Skeletal muscle satellite cell (primary cell): ENCODE results near the gene FA2H. TPM values are rescaled to one million over a fixed set of nuclear protein-coding genes. Genes with fewer than 3 reads are reported as not detected.
"Not testable (repeated sequence)": the region's sequence is repeated elsewhere in the genome, so short reads cannot be mapped to it uniquely, and the experiment has no call there.

Source experiments
- H3K27me3 ChIP-seq: 2 replicates; pipeline ENCODE4 v1.7.0; 2013; ENCODE audit warnings: low read length; ENCODE audit not compliant: control insufficient read depth, insufficient read depth
- H3K36me3 ChIP-seq: 2 replicates; pipeline ENCODE4 v1.7.0; 2013; ENCODE audit warnings: mild to moderate bottlenecking, control low read depth, low read length; ENCODE audit not compliant: insufficient read depth
- H3K4me1 ChIP-seq: 2 replicates; pipeline ENCODE4 v1.7.0; 2013; ENCODE audit warnings: low read length; ENCODE audit not compliant: control insufficient read depth, insufficient read depth
- H3K4me2 ChIP-seq: 2 replicates; pipeline ENCODE4 v1.7.0; 2013; ENCODE audit warnings: mild to moderate bottlenecking, low read length
- H3K4me3 ChIP-seq: 2 replicates; pipeline ENCODE4 v1.7.0; 2013; ENCODE audit warnings: low read length
- H3K9ac ChIP-seq: 2 replicates; pipeline ENCODE4 v1.7.0; 2013; ENCODE audit warnings: mild to moderate bottlenecking, low read depth, low read length, moderate library complexity
- H3K9me3 ChIP-seq: replicated peaks from 2 replicates; pipeline ENCODE4 v1.7.0; 2013; ENCODE audit warnings: mild to moderate bottlenecking, control low read depth, low read length
- total RNA-seq: library from RNA; depleted of rRNA; stranded (reverse); fragments of >200 nt; gene quantifications from 2 replicates; pipeline ENCODE4 v1.2.3, GENCODE V29; 2012; rRNA removed

Gene FA2H, protein sequence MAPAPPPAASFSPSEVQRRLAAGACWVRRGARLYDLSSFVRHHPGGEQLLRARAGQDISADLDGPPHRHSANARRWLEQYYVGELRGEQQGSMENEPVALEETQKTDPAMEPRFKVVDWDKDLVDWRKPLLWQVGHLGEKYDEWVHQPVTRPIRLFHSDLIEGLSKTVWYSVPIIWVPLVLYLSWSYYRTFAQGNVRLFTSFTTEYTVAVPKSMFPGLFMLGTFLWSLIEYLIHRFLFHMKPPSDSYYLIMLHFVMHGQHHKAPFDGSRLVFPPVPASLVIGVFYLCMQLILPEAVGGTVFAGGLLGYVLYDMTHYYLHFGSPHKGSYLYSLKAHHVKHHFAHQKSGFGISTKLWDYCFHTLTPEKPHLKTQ
- total RNA-seq: under 0.01 TPM in 1 of 2 replicates, not detected in the other

GRCh38 chr16:74774223-74775139 is at the start of gene FA2H:
FA2H (minus strand) TSS chr16:74774820; CDS start chr16:74774755, 65 bp downstream.
- H3K27me3 ChIP-seq: peaks cover 62% of the 10 kb centered on the region
- H3K9ac ChIP-seq: no peak within 1 kb of the TSS
- H3K4me3 ChIP-seq: peak within 1 kb of the TSS; percentile 35
- peak within 1 kb of the TSS; percentile 71 for H3K4me2 ChIP-seq
- H3K4me1 ChIP-seq: peaks cover 8% of the 10 kb centered on the region
- H3K9me3 ChIP-seq: no peaks in the 10 kb centered on the region
- no peaks in the 10 kb centered on the region for H3K36me3 ChIP-seq

DNA sequence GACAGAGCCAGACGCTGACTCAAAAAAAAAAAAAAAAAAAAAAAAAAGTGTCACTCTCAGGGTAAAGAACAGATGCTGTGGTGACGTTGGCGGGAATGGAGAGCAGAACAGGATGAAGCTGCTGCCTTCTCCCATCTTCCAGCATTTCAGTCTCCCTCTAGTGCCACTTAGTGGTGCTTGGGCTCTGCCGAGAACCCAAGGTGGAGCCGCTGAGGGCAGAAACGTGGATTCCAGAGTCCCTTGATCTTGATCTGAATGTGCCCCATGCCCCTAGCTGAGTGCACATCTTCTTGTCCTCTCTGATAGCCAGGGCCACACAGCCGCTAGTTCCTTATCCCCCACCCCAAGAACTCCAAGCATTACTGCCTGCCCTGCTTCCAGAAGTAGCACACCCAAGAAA is 43.2 kb upstream of the FA2H start:
- Histone ChIP-seq H3K36me3 (no peaks in the 10 kb centered on the region), H3K4me2 (no peak overlapping the region), H3K4me3 (no peak overlapping the region), H3K9me3 (peaks cover 3% of the 10 kb centered on the region), H3K9ac (no peak overlapping the region), H3K27me3 (peaks cover 76% of the 10 kb centered on the region), H3K4me1 (peaks cover 2% of the 10 kb centered on the region)

DNA sequence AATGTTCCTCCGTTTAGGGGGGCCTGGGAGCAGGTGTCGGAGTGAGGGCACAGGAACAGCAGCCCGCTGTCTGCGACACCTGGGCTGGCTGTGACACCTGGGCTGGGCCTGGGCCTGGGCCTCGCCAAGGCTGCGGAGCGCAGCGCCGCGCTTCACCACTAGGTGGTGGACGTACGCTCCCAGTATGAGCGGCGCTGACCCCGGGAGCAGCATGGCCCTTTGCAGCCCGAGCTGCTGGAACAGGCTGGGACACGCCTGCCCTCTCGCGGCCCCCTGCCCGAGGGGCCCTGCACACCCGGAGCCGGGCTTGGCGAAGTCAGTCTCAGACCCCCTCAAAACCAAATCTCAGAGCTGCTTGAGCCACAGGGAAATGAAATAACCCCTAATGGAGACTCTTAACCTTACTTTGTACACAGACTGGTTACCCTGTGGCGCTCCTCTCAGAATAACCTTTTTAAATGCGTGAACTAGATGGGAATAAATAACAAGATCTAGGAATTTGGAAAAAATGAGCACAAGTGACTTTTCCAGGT is 38.6 kb upstream of the FA2H start:
- Histone ChIP-seq H3K4me1 (peaks cover 2% of the 10 kb centered on the region), H3K36me3 (no peaks in the 10 kb centered on the region), H3K27me3 (peaks cover 41% of the 10 kb centered on the region), H3K4me3 (no peak overlapping the region), H3K4me2 (peak overlapping the region; percentile 46), H3K9ac (no peak overlapping the region), H3K9me3 (no peaks in the 10 kb centered on the region)

DNA sequence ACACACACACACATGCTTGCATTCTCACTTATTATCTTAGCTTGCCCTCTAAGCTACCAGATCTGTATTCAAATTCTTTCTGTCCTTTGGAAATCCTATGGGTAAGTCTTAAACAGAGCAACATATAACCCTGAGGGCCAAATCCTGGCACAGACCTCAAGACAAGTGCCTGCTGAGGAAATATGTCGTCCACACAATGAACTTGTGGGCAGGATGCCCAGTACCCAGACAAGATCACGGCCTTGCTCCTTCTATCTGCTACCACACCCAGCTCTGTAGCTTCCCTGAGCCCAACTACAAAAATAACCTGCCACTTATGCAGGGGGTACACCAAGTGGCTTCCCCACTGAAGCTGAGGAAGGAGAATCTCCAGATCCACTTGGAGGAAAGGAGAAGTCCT is 37.3 kb upstream of the FA2H start:
- H3K4me2 ChIP-seq: no peak overlapping the region
- no peak overlapping the region for H3K4me3 ChIP-seq
- peaks cover 29% of the 10 kb centered on the region for H3K27me3 ChIP-seq
- H3K9ac ChIP-seq: no peak overlapping the region
- no peaks in the 10 kb centered on the region for H3K9me3 ChIP-seq
- H3K4me1 ChIP-seq: peaks cover 2% of the 10 kb centered on the region
- no peaks in the 10 kb centered on the region for H3K36me3 ChIP-seq

- not testable (repeated sequence) for H3K4me1 ChIP-seq, H3K4me2 ChIP-seq, H3K36me3 ChIP-seq, H3K9ac ChIP-seq, H3K4me3 ChIP-seq, H3K9me3 ChIP-seq
- peaks cover 22% of the 10 kb centered on the region for H3K27me3 ChIP-seq
These were observed 36.6 kb upstream of the FA2H start for GRCh38 chr16:74811216-74811615.

GRCh38 chr16:74807052-74807646 is 32.5 kb upstream of the FA2H start:
- no peak overlapping the region for H3K4me3 ChIP-seq
- no peaks in the 10 kb centered on the region for H3K9me3 ChIP-seq
- no peaks in the 10 kb centered on the region for H3K36me3 ChIP-seq
- H3K4me1 ChIP-seq: no peaks in the 10 kb centered on the region
- peaks cover 28% of the 10 kb centered on the region for H3K27me3 ChIP-seq
- H3K4me2 ChIP-seq: no peak overlapping the region
- H3K9ac ChIP-seq: no peak overlapping the region

GRCh38 chr16:74800216-74800871 is 25.7 kb upstream of the FA2H start:
- Histone ChIP-seq H3K9ac (no peak overlapping the region), H3K4me3 (no peak overlapping the region), H3K4me1 (no peaks in the 10 kb centered on the region), H3K4me2 (no peak overlapping the region), H3K27me3 (peaks cover 60% of the 10 kb centered on the region), H3K9me3 (no peaks in the 10 kb centered on the region), H3K36me3 (no peaks in the 10 kb centered on the region)

DNA sequence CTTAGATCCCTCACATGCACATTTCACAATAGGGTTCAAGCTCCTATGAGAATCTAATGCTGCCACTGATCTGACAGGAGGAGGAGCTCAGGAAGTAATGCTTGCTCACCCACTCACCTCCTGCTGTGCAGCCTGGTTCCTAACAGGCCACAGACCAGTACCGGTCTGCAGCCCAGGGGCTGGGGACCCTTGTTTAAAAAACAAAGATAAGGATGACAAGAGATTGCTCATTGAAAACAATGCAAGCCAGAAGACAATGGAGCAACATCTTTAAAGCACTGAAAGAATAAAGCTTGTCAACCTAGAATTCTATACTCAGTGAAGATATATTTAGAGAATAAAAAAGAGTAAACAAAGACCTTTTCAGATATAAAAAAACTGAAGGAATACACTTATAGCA is 22.8 kb upstream of the FA2H start:
- no peaks in the 10 kb centered on the region for H3K9me3 ChIP-seq
- no peaks in the 10 kb centered on the region for H3K4me1 ChIP-seq
- H3K9ac ChIP-seq: no peak overlapping the region
- H3K36me3 ChIP-seq: no peaks in the 10 kb centered on the region
- H3K4me3 ChIP-seq: no peak overlapping the region
- H3K4me2 ChIP-seq: no peak overlapping the region
- H3K27me3 ChIP-seq: peaks cover 46% of the 10 kb centered on the region

- Histone ChIP-seq H3K36me3 (no peaks in the 10 kb centered on the region), H3K27me3 (peaks cover 45% of the 10 kb centered on the region), H3K9me3 (no peaks in the 10 kb centered on the region), H3K9ac (no peak overlapping the region), H3K4me2 (no peak overlapping the region), H3K4me3 (no peak overlapping the region), H3K4me1 (no peaks in the 10 kb centered on the region)
These were observed 20.5 kb upstream of the FA2H start for GRCh38 chr16:74795104-74795503.

- Histone ChIP-seq H3K4me2 (no peak overlapping the region), H3K9me3 (no peaks in the 10 kb centered on the region), H3K9ac (no peak overlapping the region), H3K4me1 (no peaks in the 10 kb centered on the region), H3K4me3 (no peak overlapping the region), H3K27me3 (peaks cover 46% of the 10 kb centered on the region), H3K36me3 (no peaks in the 10 kb centered on the region)
These were observed 20.0 kb upstream of the FA2H start for GRCh38 chr16:74794668-74795067.

GRCh38 chr16:74793571-74793970 is 19.0 kb upstream of the FA2H start:
- Histone ChIP-seq H3K9ac (no peak overlapping the region), H3K36me3 (no peaks in the 10 kb centered on the region), H3K9me3 (no peaks in the 10 kb centered on the region), H3K4me2 (no peak overlapping the region), H3K27me3 (peaks cover 52% of the 10 kb centered on the region), H3K4me1 (no peaks in the 10 kb centered on the region), H3K4me3 (no peak overlapping the region)
